A549 treated with dexamethasone at 1 μM for 4 hours (cell line): Measurements from ENCODE around the gene GOSR1. TPM values are rescaled to one million over a fixed set of nuclear protein-coding genes. Genes with fewer than 3 reads are reported as not detected.

Source experiments
- total RNA-seq: library from RNA; stranded (reverse); fragments of 200-300 nt; extraction: Qiagen RNA extraction; gene quantifications from 5 replicates; pipeline ENCODE4 v1.2.3, GENCODE V29; 2022

The GOSR1 gene
- total RNA-seq = 40.3 to 48.3 TPM (median 44.6 TPM) in 5 replicates

DNA sequence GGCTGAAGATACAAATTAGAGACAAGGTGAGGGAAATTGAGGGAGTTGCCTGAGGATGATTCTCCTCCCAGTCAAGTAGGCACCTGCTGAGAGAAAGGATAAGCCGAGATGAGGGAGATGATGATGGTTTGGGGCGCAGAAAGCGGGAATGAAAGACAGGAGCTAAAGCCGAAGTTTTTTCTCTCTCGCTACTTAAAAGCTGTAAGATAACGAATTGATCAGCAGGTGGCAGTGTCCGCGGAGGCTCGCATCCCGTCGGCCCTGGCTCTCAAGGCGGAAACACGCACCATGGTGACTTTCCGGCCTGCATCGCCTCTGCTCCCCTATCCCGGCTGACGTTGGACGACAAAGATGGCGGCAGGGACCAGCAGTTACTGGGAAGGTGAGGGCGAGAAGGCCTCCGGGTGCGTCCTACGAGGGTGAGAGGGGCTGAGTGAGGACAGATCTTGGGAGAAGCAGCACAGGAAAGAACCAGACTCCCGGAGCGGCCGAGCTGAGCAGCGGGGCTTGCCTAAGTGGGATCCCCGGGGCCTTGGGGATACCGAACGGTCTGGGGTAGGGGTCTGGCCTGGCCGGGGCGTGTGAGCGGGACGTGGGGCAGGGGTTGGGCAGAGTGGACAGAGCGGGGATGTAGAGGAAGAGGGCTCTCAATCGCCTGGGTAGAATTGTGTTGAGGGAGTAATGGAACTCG lies at the start of gene GOSR1:
Gene GOSR1, plus strand, starts transcription at position 326 of the 691 bp plus-strand sequence. Its CDS starts 26 bp downstream, at position 352.

Other genes with a start within 250 kb of the GOSR1 start
- gene SLC6A4, start 241.7 kb upstream of the GOSR1 start, total RNA-seq = 0.06 to 0.12 TPM in 2 of 5 replicates, not detected in the others
- 39.0 to 45.0 TPM (median 43.3 TPM) in 5 replicates for gene BLMH, start 185.5 kb upstream of the GOSR1 start, total RNA-seq
- not detected in 5 replicates for gene TMIGD1, start 143.4 kb upstream of the GOSR1 start, total RNA-seq
- gene CPD, start 98.5 kb upstream of the GOSR1 start, total RNA-seq = 23.6 to 46.6 TPM (median 39.4 TPM) in 5 replicates